ENCODE data around the gene PGM5.

PGM5 gene

DNA sequence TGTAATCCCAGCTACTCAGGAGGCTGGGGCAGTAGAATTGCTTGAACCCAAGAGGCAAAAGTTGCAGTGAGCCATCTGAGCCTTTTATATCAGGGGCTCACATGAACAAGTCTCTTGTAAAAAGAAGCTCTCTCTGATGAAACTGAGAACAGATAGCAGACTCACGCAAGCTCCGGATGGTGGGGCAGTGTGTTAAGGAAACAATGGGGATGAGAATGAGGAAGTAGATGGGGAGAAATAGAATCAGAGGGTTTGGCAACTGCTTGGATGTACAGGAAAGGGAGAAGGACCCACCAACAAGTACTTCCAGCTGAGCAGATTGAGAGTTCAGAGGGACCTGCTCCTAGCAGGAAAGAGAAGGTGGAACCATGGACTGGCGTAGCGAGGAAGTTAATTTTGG is 165.7 kb downstream of the PGM5 start:
- no peak overlapping the region for H3K27ac ChIP-seq
- TF ChIP-seq, protein P1, sequence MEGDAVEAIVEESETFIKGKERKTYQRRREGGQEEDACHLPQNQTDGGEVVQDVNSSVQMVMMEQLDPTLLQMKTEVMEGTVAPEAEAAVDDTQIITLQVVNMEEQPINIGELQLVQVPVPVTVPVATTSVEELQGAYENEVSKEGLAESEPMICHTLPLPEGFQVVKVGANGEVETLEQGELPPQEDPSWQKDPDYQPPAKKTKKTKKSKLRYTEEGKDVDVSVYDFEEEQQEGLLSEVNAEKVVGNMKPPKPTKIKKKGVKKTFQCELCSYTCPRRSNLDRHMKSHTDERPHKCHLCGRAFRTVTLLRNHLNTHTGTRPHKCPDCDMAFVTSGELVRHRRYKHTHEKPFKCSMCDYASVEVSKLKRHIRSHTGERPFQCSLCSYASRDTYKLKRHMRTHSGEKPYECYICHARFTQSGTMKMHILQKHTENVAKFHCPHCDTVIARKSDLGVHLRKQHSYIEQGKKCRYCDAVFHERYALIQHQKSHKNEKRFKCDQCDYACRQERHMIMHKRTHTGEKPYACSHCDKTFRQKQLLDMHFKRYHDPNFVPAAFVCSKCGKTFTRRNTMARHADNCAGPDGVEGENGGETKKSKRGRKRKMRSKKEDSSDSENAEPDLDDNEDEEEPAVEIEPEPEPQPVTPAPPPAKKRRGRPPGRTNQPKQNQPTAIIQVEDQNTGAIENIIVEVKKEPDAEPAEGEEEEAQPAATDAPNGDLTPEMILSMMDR (conservative IDR thresholded peaks at IDR 0.05; ENCODE audit: low read depth): no peak
- DNase-seq (ENCODE audit: low spot score): no peak
- CTCF ChIA-PET: no interaction called here
- POLR2A ChIA-PET (ENCODE audit: low non-redundant PET): no interaction called here

DNA sequence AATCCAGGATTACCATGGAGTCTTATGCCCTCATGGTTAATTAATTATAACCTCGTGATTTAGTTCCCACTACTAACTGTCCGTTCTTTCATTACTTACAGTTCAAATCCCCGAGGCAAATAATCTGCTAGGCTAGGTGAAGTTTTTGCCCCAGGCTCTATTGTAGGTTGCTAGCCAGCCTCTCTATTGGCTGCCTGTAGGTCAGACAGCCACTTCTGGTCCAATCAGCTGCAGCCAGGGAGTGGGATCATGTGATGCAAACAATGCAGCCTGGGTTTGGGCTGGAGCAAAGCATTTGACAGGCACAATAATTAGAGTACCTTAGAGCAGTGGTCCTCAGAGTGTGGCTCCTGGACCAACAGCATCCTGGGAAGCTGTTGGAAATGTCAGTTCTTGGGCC is 166.5 kb downstream of the PGM5 start:
- TF ChIP-seq, protein P1 (conservative IDR thresholded peaks at IDR 0.05; ENCODE audit: low read depth): no peak
- ChIA-PET CTCF (no interaction called here), POLR2A (ENCODE audit: low non-redundant PET) (no interaction called here)
- DNase-seq (ENCODE audit: low spot score): no peak
- no peak overlapping the region for H3K27ac ChIP-seq

DNA sequence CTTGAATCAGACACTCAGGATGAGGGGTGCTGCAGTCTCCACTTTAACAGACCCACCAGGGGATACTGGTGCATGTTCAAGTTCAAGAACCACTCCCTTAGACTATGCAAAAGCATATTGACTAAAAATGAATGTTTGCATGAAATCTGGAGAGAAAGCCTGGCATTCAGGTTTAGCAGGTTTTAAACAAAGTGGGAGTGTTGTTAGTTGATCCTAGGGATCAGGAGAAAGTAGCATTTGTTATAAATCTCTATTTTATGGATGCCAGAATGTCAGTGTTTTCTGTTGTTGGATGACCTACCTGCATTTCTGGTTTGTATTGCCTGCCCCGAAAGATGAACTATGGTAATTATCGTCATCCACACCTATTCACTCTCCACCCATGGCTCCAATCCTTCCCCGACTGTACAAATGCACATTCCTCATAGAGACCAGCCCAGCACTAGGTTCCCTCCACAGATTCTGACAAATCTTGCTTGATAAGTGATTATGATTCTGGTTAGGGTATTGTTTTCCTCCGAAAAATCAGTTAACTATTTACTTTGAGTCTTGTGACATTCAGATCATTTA is 167.0 kb downstream of the PGM5 start:
- POLR2A ChIA-PET (ENCODE audit: low non-redundant PET): no interaction called here
- DNase-seq (ENCODE audit: low spot score): no peak
- H3K27ac ChIP-seq: no peak overlapping the region
- CTCF ChIA-PET: no interaction called here
- TF ChIP-seq, protein P1 (conservative IDR thresholded peaks at IDR 0.05; ENCODE audit: low read depth): no peak

DNA sequence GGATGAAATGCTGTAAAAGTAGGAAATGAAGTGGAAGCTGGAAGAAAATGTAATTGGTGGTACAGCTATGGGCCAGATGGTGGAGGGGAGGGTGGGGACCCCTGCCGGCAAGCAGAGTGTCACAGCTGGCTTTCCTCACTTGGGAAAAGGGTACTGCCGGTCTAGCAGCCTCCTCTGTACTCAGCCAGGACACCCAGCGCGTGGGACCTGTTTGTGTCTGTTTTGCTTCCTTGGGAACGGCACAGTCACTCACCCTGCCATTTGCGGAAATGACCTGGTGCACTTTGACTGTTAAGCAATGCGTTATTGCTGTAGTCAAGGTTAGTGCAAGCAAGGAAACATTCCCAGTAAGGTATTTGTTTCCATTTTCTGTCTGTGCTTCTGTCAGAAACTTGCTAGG is 174.2 kb downstream of the PGM5 start:
- H3K27ac ChIP-seq: no peak overlapping the region
- DNase-seq (ENCODE audit: low spot score): no peak
- TF ChIP-seq, protein P1 (conservative IDR thresholded peaks at IDR 0.05; ENCODE audit: low read depth): no peak
- CTCF ChIA-PET: no interaction called here
- POLR2A ChIA-PET (ENCODE audit: low non-redundant PET): no interaction called here

DNA sequence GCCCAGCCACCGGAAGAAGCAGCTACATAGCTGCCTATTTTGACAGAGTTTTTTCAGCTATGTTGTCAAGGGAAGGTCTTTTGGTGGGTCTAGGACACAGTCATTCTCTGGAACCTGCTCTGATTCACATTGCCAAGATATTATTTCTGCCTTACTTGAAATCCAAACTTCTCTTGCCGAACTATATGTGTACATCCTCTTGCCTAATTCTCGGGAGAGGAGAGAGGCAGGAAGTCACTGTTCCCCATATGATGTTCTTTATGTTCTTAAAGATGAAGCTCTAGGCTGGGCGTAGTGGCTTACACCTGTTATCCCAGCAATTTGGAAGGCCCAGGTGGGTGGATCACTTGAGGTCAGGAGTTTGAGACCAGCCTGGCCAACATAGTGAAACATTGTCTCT is 175.7 kb downstream of the PGM5 start:
- ChIA-PET CTCF (no interaction called here), POLR2A (ENCODE audit: low non-redundant PET) (no interaction called here)
- no peak overlapping the region for H3K27ac ChIP-seq
- TF ChIP-seq, protein P1 (conservative IDR thresholded peaks at IDR 0.05; ENCODE audit: low read depth): no peak
- no peak for DNase-seq (ENCODE audit: low spot score)

DNA sequence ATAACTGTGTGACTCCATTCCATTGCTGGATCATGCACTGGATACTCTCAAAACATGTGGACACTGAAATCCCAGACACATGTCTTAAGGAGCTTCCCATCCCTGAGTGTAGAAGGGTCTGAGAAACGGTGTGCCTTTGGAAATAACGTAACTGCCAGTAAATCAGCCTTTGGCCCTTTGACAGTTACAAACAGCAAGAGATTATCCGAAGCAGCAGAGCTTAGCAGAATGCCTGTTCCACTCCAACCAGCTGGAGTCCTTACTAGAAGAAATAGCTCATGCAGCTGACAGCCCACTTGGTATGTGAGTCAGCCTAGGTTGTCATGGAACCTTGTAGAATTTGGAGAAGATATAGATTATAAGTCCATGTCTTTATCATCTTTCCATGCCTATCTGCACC is 177.3 kb downstream of the PGM5 start:
- CTCF ChIA-PET: no interaction called here
- TF ChIP-seq, protein P1 (conservative IDR thresholded peaks at IDR 0.05; ENCODE audit: low read depth): no peak
- DNase-seq (ENCODE audit: low spot score): no peak
- POLR2A ChIA-PET (ENCODE audit: low non-redundant PET): no interaction called here
- no peak overlapping the region for H3K27ac ChIP-seq
